Keratinocyte (primary cell): ENCODE measurements around the gene FAM124A. TPM values are rescaled to one million over a fixed set of nuclear protein-coding genes. Genes with fewer than 3 reads are reported as not detected.

Experiments
- DNase-seq: peaks from one replicate; pipeline ENCODE4 v3.0.0-alpha.2; 2011; ENCODE audit warnings: low read depth, missing footprints, low spot score
- FAIRE-seq: peaks from 2 replicates; lab custom pipeline; 2011; peaks lifted over from hg19 to GRCh38; lab: Jason Lieb, UNC
- H2AFZ ChIP-seq: 2 replicates; pipeline ENCODE4 v1.6.0; 2012; ENCODE audit warnings: low read length, control low read depth, inconsistent platforms; ENCODE audit not compliant: control insufficient read depth
- H3K27ac ChIP-seq: 2 replicates; pipeline ENCODE4 v1.5.1; 2011; ENCODE audit warnings: low read length; ENCODE audit not compliant: control insufficient read depth, insufficient read depth
- H3K27me3 ChIP-seq: 3 replicates; pipeline ENCODE4 v1.6.0; 2011; ENCODE audit warnings: low read length; ENCODE audit not compliant: control insufficient read depth, insufficient read depth; ENCODE audit errors: extremely low read depth
- H3K36me3 ChIP-seq, 2 experiments: 2 replicates in 1 of 2; 3 replicates in 1 of 2; pipeline ENCODE4 v1.5.1; 2011; ENCODE audit warnings: low read length in 2 of 2, mild to moderate bottlenecking in 1 of 2; ENCODE audit not compliant: control insufficient read depth in 2 of 2, insufficient read depth in 2 of 2; ENCODE audit errors: extremely low read depth in 1 of 2
- H3K4me1 ChIP-seq: 3 replicates; pipeline ENCODE4 v1.5.1; 2011; ENCODE audit warnings: low read length; ENCODE audit not compliant: control insufficient read depth, insufficient read depth; ENCODE audit errors: extremely low read depth
- H3K4me2 ChIP-seq: 3 replicates; pipeline ENCODE4 v1.6.0; 2011; ENCODE audit warnings: low read depth, low read length; ENCODE audit not compliant: control insufficient read depth, insufficient read depth; ENCODE audit errors: extremely low read depth
- H3K4me3 ChIP-seq, 3 experiments: fragments of 200-600 bp in 1 of 3; sonication (generic) in 1 of 3; 2 replicates in 2 of 3; 3 replicates in 1 of 3; pipeline ENCODE4 v1.5.1; 2011 to 2016; ENCODE audit warnings: low read length in 3 of 3, mild to moderate bottlenecking in 3 of 3, control low read depth in 2 of 3, inconsistent platforms in 1 of 3, low read depth in 1 of 3, mixed read lengths in 1 of 3, mixed run types in 1 of 3, moderate library complexity in 1 of 3; ENCODE audit not compliant: control insufficient read depth in 2 of 3, insufficient read depth in 2 of 3; ENCODE audit errors: extremely low read depth in 1 of 3
- H3K79me2 ChIP-seq: 2 replicates; pipeline ENCODE4 v1.6.0; 2012; ENCODE audit warnings: low read length; ENCODE audit not compliant: control insufficient read depth, insufficient read depth
- H3K9ac ChIP-seq: 3 replicates; pipeline ENCODE4 v1.6.0; 2011; ENCODE audit warnings: low read length; ENCODE audit not compliant: control insufficient read depth, insufficient read depth; ENCODE audit errors: extremely low read depth
- H3K9me1 ChIP-seq: 3 replicates; pipeline ENCODE4 v1.6.0; 2011; ENCODE audit warnings: low read length; ENCODE audit not compliant: control insufficient read depth, insufficient read depth; ENCODE audit errors: extremely low read depth
- H3K9me3 ChIP-seq: 2 replicates; pipeline ENCODE4 v1.5.1; 2012; ENCODE audit warnings: low read depth, low read length; ENCODE audit not compliant: control insufficient read depth
- H4K20me1 ChIP-seq: 3 replicates; pipeline ENCODE4 v1.6.0; 2011; ENCODE audit warnings: low read length; ENCODE audit not compliant: control insufficient read depth, insufficient read depth; ENCODE audit errors: extremely low read depth
- EZH2 ChIP-seq: IDR thresholded peaks from one replicate; pipeline ENCODE4 v1.6.1; 2012; ENCODE audit warnings: inconsistent platforms, mild to moderate bottlenecking, low read length, moderate library complexity
- dilution Hi-C: fragments of 300-500 bp; cut with MboI; formaldehyde crosslinking; loops from one replicate; pipeline ENCODE4 v1.7.0; 2020; ENCODE audit warnings: low sequenced_read_pairs; ENCODE audit not compliant: extremely low pct_ligation_motif_present
- polyA plus RNA-seq, 5 experiments: library from polyadenylated mRNA; depleted of rRNA in 3 of 5; stranded (reverse) in 3 of 5; stranded (forward) in 1 of 5; unstranded in 1 of 5; fragments of >200 nt; gene quantifications; 1 replicate in 1 of 5; 2 replicates in 3 of 5; 3 replicates in 1 of 5; pipeline versions ENCODE4 v1.2.1 to v1.2.3, GENCODE V29; 2011 to 2012; ENCODE audit warnings: missing spikeins in 2 of 5, low read depth in 1 of 5, low replicate concordance in 1 of 5
- TF ChIP-seq, protein P1 (sequence below), 3 experiments: IDR thresholded peaks in 1 of 3; conservative IDR thresholded peaks in 1 of 3; optimal IDR thresholded peaks in 1 of 3; 2 replicates in 2 of 3; 3 replicates in 1 of 3; pipeline versions ENCODE3 to v1.5.1; 2011; ENCODE audit warnings: low read length in 3 of 3, mild to moderate bottlenecking in 3 of 3, moderate library complexity in 2 of 3, control low read depth in 1 of 3, inconsistent platforms in 1 of 3; ENCODE audit not compliant: insufficient read depth in 2 of 3; ENCODE audit errors: extremely low read depth in 1 of 3

The FAM124A gene
- polyA plus RNA-seq, 1 donor (not counting 4 experiments of a cell fraction or from before 2014, with no cell fraction given): 0.05 TPM

DNA sequence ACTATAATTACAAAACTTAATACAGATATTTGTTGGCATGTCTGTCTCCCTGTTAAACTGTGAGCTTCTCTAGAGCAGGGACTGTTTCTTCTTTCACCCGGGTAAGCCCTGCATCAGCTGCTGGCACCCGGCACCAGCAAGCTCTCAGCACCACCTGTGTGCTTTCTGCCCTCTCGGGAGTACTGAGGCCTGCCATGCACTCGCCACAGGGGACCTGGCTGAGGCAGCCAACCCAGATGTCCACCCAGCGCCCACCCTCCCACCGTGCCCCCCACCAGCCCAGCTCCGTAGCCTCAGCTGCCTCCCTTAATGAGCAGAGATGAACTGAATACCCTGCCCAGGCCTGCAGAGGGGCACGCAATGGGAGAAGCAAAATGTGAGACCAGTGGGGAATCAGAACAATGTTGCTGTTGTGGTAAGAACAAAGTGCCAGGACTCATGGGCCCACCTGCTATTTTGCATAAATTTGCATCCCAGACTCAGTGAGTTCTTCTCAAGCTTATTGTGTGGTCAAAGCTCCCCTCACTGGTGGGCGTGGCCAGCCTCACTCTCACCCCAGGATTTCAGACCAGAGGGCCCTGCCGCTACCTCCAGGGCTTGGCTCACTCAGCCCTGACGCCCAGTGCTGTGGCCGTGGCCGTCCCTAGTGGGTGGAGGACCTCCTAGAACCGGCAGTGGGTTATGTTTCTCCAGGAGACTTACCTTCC lies 102.7 kb downstream of the FAM124A start:
- no peak for TF ChIP-seq EZH2
- TF ChIP-seq, protein P1, sequence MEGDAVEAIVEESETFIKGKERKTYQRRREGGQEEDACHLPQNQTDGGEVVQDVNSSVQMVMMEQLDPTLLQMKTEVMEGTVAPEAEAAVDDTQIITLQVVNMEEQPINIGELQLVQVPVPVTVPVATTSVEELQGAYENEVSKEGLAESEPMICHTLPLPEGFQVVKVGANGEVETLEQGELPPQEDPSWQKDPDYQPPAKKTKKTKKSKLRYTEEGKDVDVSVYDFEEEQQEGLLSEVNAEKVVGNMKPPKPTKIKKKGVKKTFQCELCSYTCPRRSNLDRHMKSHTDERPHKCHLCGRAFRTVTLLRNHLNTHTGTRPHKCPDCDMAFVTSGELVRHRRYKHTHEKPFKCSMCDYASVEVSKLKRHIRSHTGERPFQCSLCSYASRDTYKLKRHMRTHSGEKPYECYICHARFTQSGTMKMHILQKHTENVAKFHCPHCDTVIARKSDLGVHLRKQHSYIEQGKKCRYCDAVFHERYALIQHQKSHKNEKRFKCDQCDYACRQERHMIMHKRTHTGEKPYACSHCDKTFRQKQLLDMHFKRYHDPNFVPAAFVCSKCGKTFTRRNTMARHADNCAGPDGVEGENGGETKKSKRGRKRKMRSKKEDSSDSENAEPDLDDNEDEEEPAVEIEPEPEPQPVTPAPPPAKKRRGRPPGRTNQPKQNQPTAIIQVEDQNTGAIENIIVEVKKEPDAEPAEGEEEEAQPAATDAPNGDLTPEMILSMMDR (optimal IDR thresholded peaks at IDR 0.05 in 1 of 3, IDR thresholded peaks at IDR 0.05 in 1 of 3, conservative IDR thresholded peaks at IDR 0.05 in 1 of 3; ENCODE audit: extremely low read depth in 1 of 3, insufficient read depth in 2 of 3, low read length in 3 of 3): no peak
- Histone ChIP-seq H3K9me1 (no peaks in the 10 kb centered on the region), H4K20me1 (no peaks in the 10 kb centered on the region), H3K27ac (no peak overlapping the region), H3K4me1 (no peaks in the 10 kb centered on the region), H2AFZ (no peak overlapping the region), H3K4me3 (no peak overlapping the region), H3K4me2 (no peak overlapping the region), H3K9ac (no peak overlapping the region), H3K9me3 (no peaks in the 10 kb centered on the region), H3K27me3 (peaks cover 3% of the 10 kb centered on the region), H3K79me2 (no peaks in the 10 kb centered on the region), H3K36me3 (no peaks in the 10 kb centered on the region)
- FAIRE-seq: no peak
- no peak for DNase-seq
- dilution Hi-C loops: no loop called here

DNA sequence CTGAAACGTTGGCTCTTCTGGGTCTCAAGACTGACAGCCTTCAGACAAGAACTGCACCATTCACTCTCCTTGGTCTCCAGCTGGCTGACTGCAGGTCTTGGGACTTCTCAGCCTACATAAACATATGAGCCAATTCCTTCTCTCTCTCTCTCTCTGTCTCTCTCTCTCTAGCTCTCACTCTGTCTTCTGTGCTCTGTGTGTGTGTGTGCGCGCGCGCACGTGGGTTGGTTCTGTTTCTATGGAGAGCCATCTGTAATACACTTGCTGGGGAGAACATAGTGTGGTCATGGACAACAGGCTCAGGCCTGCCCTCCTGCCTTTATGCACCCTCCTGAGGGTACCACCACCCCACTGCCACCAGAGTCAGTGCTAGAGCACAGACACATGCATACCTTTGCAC lies 103.6 kb downstream of the FAM124A start:
- dilution Hi-C loops: no loop called here
- Histone ChIP-seq H3K9ac (no peak overlapping the region), H4K20me1 (no peaks in the 10 kb centered on the region), H2AFZ (no peak overlapping the region), H3K4me2 (no peak overlapping the region), H3K27ac (no peak overlapping the region), H3K4me1 (no peaks in the 10 kb centered on the region), H3K36me3 (no peaks in the 10 kb centered on the region), H3K9me3 (no peaks in the 10 kb centered on the region), H3K4me3 (no peak overlapping the region), H3K27me3 (no peaks in the 10 kb centered on the region), H3K9me1 (no peaks in the 10 kb centered on the region), H3K79me2 (no peaks in the 10 kb centered on the region)
- DNase-seq: no peak
- FAIRE-seq: no peak
- TF ChIP-seq, protein P1 (optimal IDR thresholded peaks at IDR 0.05 in 1 of 3, IDR thresholded peaks at IDR 0.05 in 1 of 3, conservative IDR thresholded peaks at IDR 0.05 in 1 of 3; ENCODE audit: extremely low read depth in 1 of 3, insufficient read depth in 2 of 3, low read length in 3 of 3): no peak
- TF ChIP-seq EZH2: no peak
